GM18502 (cell line): ENCODE results near the gene JPT2.

ENCODE experiments used
- ATAC-seq: cut with Tn5 transposase; IDR thresholded peaks from one replicate; pipeline ENCODE4 v1.9.1; 2021; ENCODE audit warnings: mild to moderate bottlenecking; ENCODE audit not compliant: unreplicated experiment, poor library complexity

Gene JPT2

GRCh38 chr16:1749152-1750117 is 71.4 kb downstream of the JPT2 start:
- ATAC-seq: no peak
